ENCODE results near the gene PKD1L1. TPM values are rescaled to one million over a fixed set of nuclear protein-coding genes. Genes with fewer than 3 reads are reported as not detected.

PKD1L1 gene
- total and polyA plus RNA-seq, 4 donors = 0.26 to 1.1 (median 0.55) TPM

- DNase-seq (peak in 2 of 3 donors; percentile 51 to 60), ATAC-seq (ENCODE audit: insufficient read depth, low FRiP score) (no peak)
- no peak overlapping the region for H3K4me3 ChIP-seq
- H3K36me3 ChIP-seq (ENCODE audit: control insufficient read depth in 4 of 4, insufficient read depth in 4 of 4, low read length in 4 of 4) = no peaks in the 10 kb centered on the region
- no peak overlapping the region for H3K9ac ChIP-seq (ENCODE audit: insufficient read depth in 1 of 2, low read length in 2 of 2)
- no peak for TF ChIP-seq CTCF (IDR thresholded peaks at IDR 0.05; ENCODE audit: control extremely low read depth, extremely low read depth)
- WGBS, 2 donors = 88 to 95% methylated on average over 4 of the region's 4 CpGs
- H3K4me1 ChIP-seq (ENCODE audit: control insufficient read depth in 5 of 5, insufficient read depth in 5 of 5, low read length in 5 of 5) = peaks cover 0 to 18% (median 0%) of the 10 kb centered on the region in 5 donors
- H3K27me3 ChIP-seq (ENCODE audit: control insufficient read depth in 3 of 3, insufficient read depth in 3 of 3, low read length in 2 of 3) = no peaks in the 10 kb centered on the region
- peaks cover 0 to 2% (median 0%) of the 10 kb centered on the region in 4 donors for H3K9me3 ChIP-seq (ENCODE audit: control insufficient read depth in 4 of 4, insufficient read depth in 3 of 4, low read length in 3 of 4)
- no peak overlapping the region for H3K27ac ChIP-seq (ENCODE audit: low read depth in 1 of 2, low read length in 1 of 2)
These were observed 210.7 kb downstream of the PKD1L1 start for GRCh38 chr7:47737601-47738000.

GRCh38 chr7:47735431-47736345 is 212.6 kb downstream of the PKD1L1 start:
- no peak for ATAC-seq (ENCODE audit: insufficient read depth, low FRiP score)
- Histone ChIP-seq H3K36me3 (ENCODE audit: control insufficient read depth in 4 of 4, insufficient read depth in 4 of 4, low read length in 4 of 4) (no peaks in the 10 kb centered on the region), H3K4me1 (ENCODE audit: control insufficient read depth in 5 of 5, insufficient read depth in 5 of 5, low read length in 5 of 5) (peaks cover 0 to 13% (median 0%) of the 10 kb centered on the region in 5 donors), H3K27ac (ENCODE audit: low read depth in 1 of 2, low read length in 1 of 2) (no peak overlapping the region), H3K9ac (ENCODE audit: insufficient read depth in 1 of 2, low read length in 2 of 2) (no peak overlapping the region), H3K27me3 (ENCODE audit: control insufficient read depth in 3 of 3, insufficient read depth in 3 of 3, low read length in 2 of 3) (no peaks in the 10 kb centered on the region), H3K4me3 (no peak overlapping the region), H3K9me3 (ENCODE audit: control insufficient read depth in 4 of 4, insufficient read depth in 3 of 4, low read length in 3 of 4) (peaks cover 0 to 2% (median 0%) of the 10 kb centered on the region in 4 donors)
- no peak for DNase-seq
- 97 to 100% methylated on average over 6 of the region's 6 CpGs for WGBS, 2 donors
- TF ChIP-seq CTCF (IDR thresholded peaks at IDR 0.05; ENCODE audit: control extremely low read depth, extremely low read depth) = no peak

- no peak overlapping the region for H3K27ac ChIP-seq (ENCODE audit: low read depth in 1 of 2, low read length in 1 of 2)
- TF ChIP-seq CTCF (IDR thresholded peaks at IDR 0.05; ENCODE audit: control extremely low read depth, extremely low read depth) = no peak
- peaks cover 0 to 10% (median 0%) of the 10 kb centered on the region in 5 donors for H3K4me1 ChIP-seq (ENCODE audit: control insufficient read depth in 5 of 5, insufficient read depth in 5 of 5, low read length in 5 of 5)
- H3K36me3 ChIP-seq (ENCODE audit: control insufficient read depth in 4 of 4, insufficient read depth in 4 of 4, low read length in 4 of 4) = no peaks in the 10 kb centered on the region
- WGBS, 2 donors = 93% methylated on average over 4 of the region's 4 CpGs
- no peak overlapping the region for H3K9ac ChIP-seq (ENCODE audit: insufficient read depth in 1 of 2, low read length in 2 of 2)
- no peaks in the 10 kb centered on the region for H3K27me3 ChIP-seq (ENCODE audit: control insufficient read depth in 3 of 3, insufficient read depth in 3 of 3, low read length in 2 of 3)
- H3K9me3 ChIP-seq (ENCODE audit: control insufficient read depth in 4 of 4, insufficient read depth in 3 of 4, low read length in 3 of 4) = peaks cover 0 to 2% (median 0%) of the 10 kb centered on the region in 4 donors
- no peak for DNase-seq
- H3K4me3 ChIP-seq = no peak overlapping the region
- no peak for ATAC-seq (ENCODE audit: insufficient read depth, low FRiP score)
These were observed 213.3 kb downstream of the PKD1L1 start for GRCh38 chr7:47734949-47735291.

Measured in lung (tissue), 12 donors.